MCF 10A (cell line): ENCODE results near the gene TWIST2. TPM values are rescaled to one million over a fixed set of nuclear protein-coding genes. Genes with fewer than 3 reads are reported as not detected.

ENCODE experiments used
- BruUV-seq: library from RNA; stranded (reverse); fragments of 400-500 nt; replicated peaks from 2 replicates; lab custom pipeline; 2021; lab: Mats Ljungman, UMichigan
- CTCF ChIA-PET: fragments of 300-600 bp; sonication (Branson Sonifier 250); formaldehyde crosslinking; extraction: SDS; loops from one replicate; lab custom pipeline; 2021; ENCODE audit warnings: antibody characterized with exemption, inconsistent platforms; lab: Yijun Ruan, JAX
- POLR2A ChIA-PET: fragments of 300-600, 350-650 bp; sonication (Branson Sonifier 250); formaldehyde crosslinking; extraction: SDS; loops from one replicate; lab custom pipeline; 2020; ENCODE audit warnings: antibody characterized with exemption, inconsistent platforms; lab: Yijun Ruan, JAX
- DNase-seq: peaks from one replicate; pipeline ENCODE4 v3.0.0-alpha.2; 2018; ENCODE audit not compliant: unreplicated experiment
- H3K27ac Mint-ChIP-seq: one replicate; pipeline ENCODE4 v1.8.0; 2022; ENCODE audit warnings: mild to moderate bottlenecking, low read depth, mixed read lengths; ENCODE audit not compliant: unreplicated experiment
- H3K27me3 Mint-ChIP-seq: one replicate; pipeline ENCODE4 v1.8.0; 2022; ENCODE audit warnings: mixed read lengths; ENCODE audit not compliant: insufficient read depth, unreplicated experiment
- H3K36me3 Mint-ChIP-seq: one replicate; pipeline ENCODE4 v1.8.0; 2022; ENCODE audit warnings: mild to moderate bottlenecking, moderate library complexity, mixed read lengths; ENCODE audit not compliant: insufficient read depth, unreplicated experiment
- H3K4me1 Mint-ChIP-seq: one replicate; pipeline ENCODE4 v1.8.0; 2022; ENCODE audit warnings: mixed read lengths; ENCODE audit not compliant: insufficient read depth, unreplicated experiment
- H3K4me3 Mint-ChIP-seq: one replicate; pipeline ENCODE4 v1.8.0; 2022; ENCODE audit warnings: mild to moderate bottlenecking, moderate library complexity, mixed read lengths; ENCODE audit not compliant: unreplicated experiment
- H3K9me3 Mint-ChIP-seq: one replicate; pipeline ENCODE4 v1.8.0; 2022; ENCODE audit warnings: mixed read lengths; ENCODE audit not compliant: unreplicated experiment
- CTCF ChIP-seq: fragments of 200-600 bp; IDR thresholded peaks from one replicate; pipeline ENCODE4 v1.8.0; 2022; ENCODE audit warnings: antibody characterized with exemption, mild to moderate bottlenecking; ENCODE audit not compliant: unreplicated experiment
- intact Hi-C: fragments of 100-400 bp; cut with micrococcal nuclease; formaldehyde crosslinking; loops from 2 replicates; pipeline ENCODE4 v1.14.1; 2022
- total RNA-seq: library from RNA; stranded (reverse); gene quantifications from 2 replicates; pipeline ENCODE4 v1.2.3, GENCODE V29; 2022

Gene TWIST2
- total RNA-seq, 1 experiment from 2014 or later, result 30.2 TPM

- no TSS peak for BruUV-seq
- no peaks in the 10 kb centered on the region for H3K9me3 Mint-ChIP-seq
- no peak overlapping the region for H3K4me3 Mint-ChIP-seq
- intact Hi-C loops, result no loop called here
- POLR2A ChIA-PET, result no interaction called here
- CTCF ChIA-PET, result no interaction called here
- H3K36me3 Mint-ChIP-seq, result no peaks in the 10 kb centered on the region
- H3K27me3 Mint-ChIP-seq, result no peaks in the 10 kb centered on the region
- DNase-seq, result no peak
- no peak for TF ChIP-seq CTCF
- H3K4me1 Mint-ChIP-seq, result peaks cover 15% of the 10 kb centered on the region
- H3K27ac Mint-ChIP-seq, result no peak overlapping the region
Measured at GRCh38 chr2:238903141-238903540, 55.3 kb downstream of the TWIST2 start.

- CTCF ChIA-PET, result no interaction called here
- Mint-ChIP-seq H3K9me3 (no peaks in the 10 kb centered on the region), H3K4me3 (no peak overlapping the region), H3K4me1 (peaks cover 15% of the 10 kb centered on the region), H3K27ac (no peak overlapping the region), H3K27me3 (no peaks in the 10 kb centered on the region), H3K36me3 (no peaks in the 10 kb centered on the region)
- no peak for DNase-seq
- intact Hi-C loops, result no loop called here
- POLR2A ChIA-PET, result no interaction called here
- no TSS peak for BruUV-seq
- no peak for TF ChIP-seq CTCF
Measured at GRCh38 chr2:238904177-238904576, 56.3 kb downstream of the TWIST2 start.

- intact Hi-C loops, result no loop called here
- no peak for TF ChIP-seq CTCF
- no peak for DNase-seq
- Mint-ChIP-seq H3K4me3 (no peak overlapping the region), H3K27me3 (no peaks in the 10 kb centered on the region), H3K4me1 (peaks cover 15% of the 10 kb centered on the region), H3K9me3 (no peaks in the 10 kb centered on the region), H3K27ac (no peak overlapping the region), H3K36me3 (no peaks in the 10 kb centered on the region)
- ChIA-PET POLR2A (no interaction called here), CTCF (no interaction called here)
- no TSS peak for BruUV-seq
Measured at GRCh38 chr2:238904716-238905115, 56.8 kb downstream of the TWIST2 start.

GRCh38 chr2:238905224-238905623 is 57.3 kb downstream of the TWIST2 start:
- POLR2A ChIA-PET, result no interaction called here
- DNase-seq, result no peak
- H3K27me3 Mint-ChIP-seq, result no peaks in the 10 kb centered on the region
- H3K4me3 Mint-ChIP-seq, result no peak overlapping the region
- H3K9me3 Mint-ChIP-seq, result no peaks in the 10 kb centered on the region
- TF ChIP-seq CTCF, result no peak
- no peak overlapping the region for H3K27ac Mint-ChIP-seq
- H3K4me1 Mint-ChIP-seq, result peaks cover 14% of the 10 kb centered on the region
- H3K36me3 Mint-ChIP-seq, result no peaks in the 10 kb centered on the region
- intact Hi-C loops, result no loop called here
- BruUV-seq, result no TSS peak
- CTCF ChIA-PET, result interaction anchor here (0.6 kb wide), 1 partner anchor 8 kb away, joined by 4 read pairs; no protein-coding TSS in a partner anchor
